ENCODE results near the gene TAF10. TPM values are rescaled to one million over a fixed set of nuclear protein-coding genes. Genes with fewer than 3 reads are reported as not detected.

Gene TAF10
- total RNA-seq, 2 donors from 2014 or later = 108 to 123 TPM

DNA sequence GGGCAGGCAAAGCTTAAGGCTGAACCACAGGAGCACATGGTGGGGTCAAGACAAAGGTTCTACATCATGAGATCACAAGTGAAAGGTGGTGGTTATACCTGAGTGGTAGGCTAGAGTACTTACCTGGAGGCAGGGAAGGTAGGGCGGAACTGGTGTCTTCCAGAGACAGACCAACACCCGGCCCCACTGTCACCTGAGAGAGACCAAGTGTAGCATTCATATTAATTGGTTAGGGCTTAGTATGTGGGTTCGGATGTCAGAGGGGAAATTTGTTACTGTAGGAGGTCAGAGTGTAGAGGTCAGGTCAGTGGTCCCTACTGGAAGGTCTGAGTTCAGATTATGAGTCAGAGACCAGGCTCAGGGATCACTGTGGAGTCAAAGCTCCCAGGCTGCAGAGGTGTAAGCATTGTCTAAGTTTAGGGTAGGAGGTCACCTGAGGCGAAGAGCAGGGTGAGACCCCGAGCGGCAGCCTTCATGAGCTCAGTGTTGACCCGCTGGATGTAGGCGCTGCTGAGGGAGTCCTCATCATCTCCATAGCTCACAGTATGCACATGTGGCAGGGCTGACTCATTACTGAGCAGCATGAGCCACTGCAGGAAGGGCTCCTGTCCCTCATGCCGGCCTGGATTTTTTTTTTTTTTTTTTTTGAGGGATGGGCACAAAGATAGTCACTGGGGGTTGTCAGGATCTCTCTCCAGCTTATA lies 4.0 kb upstream of the TAF10 start:
- peaks cover 6 to 10% of the 10 kb centered on the region in 2 donors for H3K36me3 Mint-ChIP-seq (ENCODE audit: insufficient read depth in 2 of 2)
- no peak overlapping the region for H3K27ac Mint-ChIP-seq
- H3K27me3 Mint-ChIP-seq (ENCODE audit: low read depth) = no peaks in the 10 kb centered on the region
- ATAC-seq (replicated peaks in 1 of 2) (no peak), DNase-seq (no peak)
- peaks cover 11% of the 10 kb centered on the region for H3K4me1 Mint-ChIP-seq (ENCODE audit: low read depth)
- H3K9me3 Mint-ChIP-seq = no peaks in the 10 kb centered on the region
- peak overlapping the region in 1 of 2 donors; percentile 29 for H3K4me3 Mint-ChIP-seq

DNA sequence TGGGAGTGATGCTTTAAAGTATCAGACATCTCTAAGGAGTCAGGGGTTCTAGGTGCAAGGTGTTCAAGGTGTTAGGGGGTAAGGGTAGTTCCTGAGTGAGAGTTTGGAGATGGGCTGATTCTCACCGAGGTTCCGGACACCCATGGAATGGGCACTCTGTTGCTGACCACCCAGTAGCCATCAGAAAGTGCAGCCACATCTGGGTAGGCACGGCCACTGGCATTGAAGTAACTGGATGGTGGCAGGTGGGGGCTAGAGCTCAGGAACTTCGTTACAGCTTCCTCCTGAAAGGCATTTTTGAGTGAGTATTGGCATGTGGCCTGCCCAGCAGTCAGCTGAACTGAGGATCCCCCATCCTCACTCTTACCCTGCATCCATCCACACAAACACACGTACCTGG lies 3.0 kb upstream of the TAF10 start:
- Mint-ChIP-seq H3K27ac (no peak overlapping the region), H3K9me3 (no peaks in the 10 kb centered on the region), H3K27me3 (ENCODE audit: low read depth) (no peaks in the 10 kb centered on the region), H3K4me1 (ENCODE audit: low read depth) (peaks cover 20% of the 10 kb centered on the region), H3K4me3 (no peak overlapping the region), H3K36me3 (ENCODE audit: insufficient read depth in 2 of 2) (peaks cover 6 to 11% of the 10 kb centered on the region in 2 donors)
- DNase-seq (no peak), ATAC-seq (replicated peaks in 1 of 2) (no peak)

DNA sequence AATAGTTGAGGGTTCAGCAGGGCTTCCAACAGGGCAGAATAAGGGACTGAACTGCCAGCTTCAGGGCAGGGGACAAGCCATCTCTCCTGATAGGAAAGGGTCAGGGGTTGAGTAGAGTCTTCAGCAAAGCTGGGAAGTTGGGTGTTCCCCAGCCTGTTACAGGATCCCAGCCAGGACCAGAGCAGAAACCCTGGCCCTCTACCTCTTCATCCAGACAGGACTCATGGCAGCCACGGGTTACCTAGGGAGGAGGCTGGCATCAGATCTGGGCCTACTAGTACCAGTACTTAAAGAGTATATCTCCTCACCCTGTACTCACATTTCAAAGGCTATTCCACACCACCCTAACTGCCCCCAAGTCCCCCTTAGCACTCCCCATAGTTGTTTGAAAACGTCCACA lies 2.4 kb upstream of the TAF10 start:
- peaks cover 6 to 17% of the 10 kb centered on the region in 2 donors for H3K36me3 Mint-ChIP-seq (ENCODE audit: insufficient read depth in 2 of 2)
- no peaks in the 10 kb centered on the region for H3K9me3 Mint-ChIP-seq
- DNase-seq (no peak), ATAC-seq (replicated peaks in 1 of 2) (no peak)
- H3K4me1 Mint-ChIP-seq (ENCODE audit: low read depth) = peaks cover 26% of the 10 kb centered on the region
- H3K27ac Mint-ChIP-seq = no peak overlapping the region
- no peak overlapping the region for H3K4me3 Mint-ChIP-seq
- H3K27me3 Mint-ChIP-seq (ENCODE audit: low read depth) = no peaks in the 10 kb centered on the region

DNA sequence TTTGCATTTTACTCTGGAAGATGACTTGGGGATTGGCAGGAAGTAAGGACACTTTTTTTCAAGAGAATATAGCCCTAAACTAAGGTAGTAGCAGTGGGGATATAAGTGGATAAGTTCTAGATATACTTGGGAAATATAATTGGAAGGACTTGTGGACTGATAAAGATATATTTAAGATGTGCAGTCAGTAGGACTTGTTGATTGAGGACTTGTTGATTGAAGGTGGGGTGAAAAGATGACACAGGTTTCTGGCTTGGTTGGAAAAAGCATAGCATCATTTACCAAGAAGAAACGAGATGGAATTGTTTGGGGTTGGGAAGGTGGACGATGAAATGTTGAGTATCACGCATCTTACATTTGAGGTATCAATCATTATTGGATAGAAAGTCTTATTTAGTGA lies 1.5 kb upstream of the TAF10 start:
- H3K9me3 Mint-ChIP-seq = no peaks in the 10 kb centered on the region
- H3K27ac Mint-ChIP-seq = no peak overlapping the region
- no peak for ATAC-seq (replicated peaks in 1 of 2)
- H3K4me3 Mint-ChIP-seq = no peak overlapping the region
- peaks cover 33% of the 10 kb centered on the region for H3K4me1 Mint-ChIP-seq (ENCODE audit: low read depth)
- no peaks in the 10 kb centered on the region for H3K27me3 Mint-ChIP-seq (ENCODE audit: low read depth)
- peaks cover 6 to 25% of the 10 kb centered on the region in 2 donors for H3K36me3 Mint-ChIP-seq (ENCODE audit: insufficient read depth in 2 of 2)
- no peak for DNase-seq

DNA sequence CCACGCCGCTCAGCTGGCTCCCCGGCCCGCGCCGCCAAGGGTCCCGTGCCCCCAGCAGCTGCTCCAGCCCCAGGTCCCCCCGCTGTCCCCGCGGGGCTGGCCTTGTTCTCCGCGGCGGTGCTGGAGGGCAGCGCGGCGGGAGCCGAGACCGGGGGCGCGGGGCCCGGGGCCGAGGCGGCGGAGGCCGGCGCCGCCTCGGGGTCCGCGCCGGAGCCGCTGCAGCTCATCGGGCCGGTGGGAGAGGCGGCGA lies 128 bp downstream of the TAF10 start:
- peak overlapping the region; percentile 88 to 93 for H3K4me3 Mint-ChIP-seq
- H3K36me3 Mint-ChIP-seq (ENCODE audit: insufficient read depth in 2 of 2) = peaks cover 10 to 28% of the 10 kb centered on the region in 2 donors

DNA sequence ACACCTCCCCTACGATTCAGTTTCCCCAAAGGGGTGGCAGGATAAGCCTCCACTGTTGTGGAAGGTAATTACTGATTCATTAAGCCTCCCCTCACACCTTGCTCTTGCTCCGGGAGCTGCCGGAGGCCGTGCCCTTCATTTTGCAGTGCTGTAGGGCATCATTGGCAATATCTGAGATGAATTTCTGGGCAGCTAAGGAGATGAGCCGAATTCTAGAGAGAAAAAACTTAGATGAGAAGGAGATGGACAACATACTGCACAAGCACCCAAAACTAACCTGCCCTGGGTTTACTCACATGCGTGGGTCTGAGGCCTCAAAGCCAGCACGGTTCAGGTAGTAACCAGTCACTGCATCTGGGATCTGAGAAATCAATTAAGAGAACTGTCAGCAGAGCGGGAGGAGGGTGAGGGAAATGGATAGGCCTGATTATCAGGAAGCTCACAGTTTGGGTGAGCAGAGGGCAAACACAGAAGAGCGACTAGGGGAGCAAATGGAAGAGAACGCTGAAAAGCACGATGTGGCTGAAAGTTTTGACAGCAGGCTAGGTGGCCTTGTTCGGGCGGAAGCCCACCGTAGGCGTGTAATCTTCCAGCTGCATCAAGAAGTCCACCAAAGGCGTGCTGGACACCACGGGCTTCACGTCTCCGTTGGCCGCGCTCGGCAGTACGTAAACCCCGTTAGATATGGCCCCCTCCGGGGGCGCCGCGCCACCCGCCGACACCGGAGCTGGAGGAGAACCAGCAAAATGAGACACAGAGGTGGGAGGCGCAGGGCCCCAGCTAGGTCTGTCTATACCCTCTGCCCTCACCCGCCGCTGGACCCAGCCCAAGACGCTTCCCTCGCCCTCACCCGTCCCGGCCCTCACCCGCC lies 689 bp downstream of the TAF10 start:
- no peaks in the 10 kb centered on the region for H3K27me3 Mint-ChIP-seq (ENCODE audit: low read depth)
- H3K36me3 Mint-ChIP-seq (ENCODE audit: insufficient read depth in 2 of 2) = peaks cover 10 to 26% of the 10 kb centered on the region in 2 donors
- peaks cover 44% of the 10 kb centered on the region for H3K4me1 Mint-ChIP-seq (ENCODE audit: low read depth)
- H3K9me3 Mint-ChIP-seq = no peaks in the 10 kb centered on the region
- DNase-seq = peak; percentile 28 to 36
- peak overlapping the region; percentile 71 for H3K27ac Mint-ChIP-seq
- ATAC-seq (replicated peaks in 1 of 2) = peak in 1 of 2 donors; percentile 15
- peak overlapping the region; percentile 88 to 93 for H3K4me3 Mint-ChIP-seq

More for the DNA sequence above, 128 bp downstream of the TAF10 start:
- Mint-ChIP-seq H3K27ac (no peak overlapping the region), H3K9me3 (no peaks in the 10 kb centered on the region), H3K4me1 (ENCODE audit: low read depth) (peaks cover 44% of the 10 kb centered on the region), H3K27me3 (ENCODE audit: low read depth) (no peaks in the 10 kb centered on the region)
- DNase-seq = no peak
- ATAC-seq (replicated peaks in 1 of 2) = peak in 1 of 2 donors; percentile 16

DNA sequence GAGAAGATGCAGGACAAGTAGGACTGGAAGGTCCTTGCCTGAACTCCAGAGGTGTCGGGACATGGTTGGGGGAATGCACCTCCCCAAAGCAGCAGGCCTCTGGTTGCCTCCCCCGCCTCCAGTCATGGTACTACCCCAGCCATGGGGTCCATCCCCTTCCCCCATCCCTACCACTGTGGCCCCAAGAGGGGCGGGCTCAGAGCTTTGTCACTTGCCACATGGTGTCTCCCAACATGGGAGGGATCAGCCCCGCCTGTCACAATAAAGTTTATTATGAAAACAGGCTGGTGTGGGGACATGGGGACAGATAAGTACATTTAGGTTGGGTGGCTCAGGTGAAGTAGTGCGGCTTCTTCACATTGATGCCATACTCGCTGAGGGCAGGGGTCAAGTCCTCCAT lies 1.4 kb downstream of the TAF10 start:
- peak overlapping the region; percentile 88 to 93 for H3K4me3 Mint-ChIP-seq
- no peak for DNase-seq
- H3K9me3 Mint-ChIP-seq = no peaks in the 10 kb centered on the region
- H3K27ac Mint-ChIP-seq = no peak overlapping the region
- no peaks in the 10 kb centered on the region for H3K27me3 Mint-ChIP-seq (ENCODE audit: low read depth)
- no peak for ATAC-seq (replicated peaks in 1 of 2)
- peaks cover 38% of the 10 kb centered on the region for H3K4me1 Mint-ChIP-seq (ENCODE audit: low read depth)
- H3K36me3 Mint-ChIP-seq (ENCODE audit: insufficient read depth in 2 of 2) = peaks cover 8 to 20% of the 10 kb centered on the region in 2 donors

DNA sequence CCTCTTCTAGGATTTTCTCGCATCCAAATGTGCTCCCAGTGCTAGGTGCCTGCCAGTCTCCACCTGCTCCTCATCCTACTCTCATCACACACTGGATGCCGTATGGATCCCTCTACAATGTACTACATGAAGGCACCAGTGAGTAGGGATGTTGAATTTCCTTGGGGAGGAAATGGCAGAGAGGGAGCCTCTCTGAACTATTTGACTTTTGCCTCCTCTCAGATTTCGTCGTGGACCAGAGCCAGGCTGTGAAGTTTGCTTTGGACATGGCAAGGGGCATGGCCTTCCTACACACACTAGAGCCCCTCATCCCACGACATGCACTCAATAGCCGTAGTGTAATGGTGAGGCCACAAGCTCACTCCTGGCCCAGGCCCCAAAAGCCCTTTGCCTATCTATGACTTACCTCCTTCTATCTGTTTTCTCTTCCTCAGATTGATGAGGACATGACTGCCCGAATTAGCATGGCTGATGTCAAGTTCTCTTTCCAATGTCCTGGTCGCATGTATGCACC lies 2.5 kb downstream of the TAF10 start:
- H3K4me3 Mint-ChIP-seq = no peak overlapping the region
- no peak for ATAC-seq (replicated peaks in 1 of 2)

DNA sequence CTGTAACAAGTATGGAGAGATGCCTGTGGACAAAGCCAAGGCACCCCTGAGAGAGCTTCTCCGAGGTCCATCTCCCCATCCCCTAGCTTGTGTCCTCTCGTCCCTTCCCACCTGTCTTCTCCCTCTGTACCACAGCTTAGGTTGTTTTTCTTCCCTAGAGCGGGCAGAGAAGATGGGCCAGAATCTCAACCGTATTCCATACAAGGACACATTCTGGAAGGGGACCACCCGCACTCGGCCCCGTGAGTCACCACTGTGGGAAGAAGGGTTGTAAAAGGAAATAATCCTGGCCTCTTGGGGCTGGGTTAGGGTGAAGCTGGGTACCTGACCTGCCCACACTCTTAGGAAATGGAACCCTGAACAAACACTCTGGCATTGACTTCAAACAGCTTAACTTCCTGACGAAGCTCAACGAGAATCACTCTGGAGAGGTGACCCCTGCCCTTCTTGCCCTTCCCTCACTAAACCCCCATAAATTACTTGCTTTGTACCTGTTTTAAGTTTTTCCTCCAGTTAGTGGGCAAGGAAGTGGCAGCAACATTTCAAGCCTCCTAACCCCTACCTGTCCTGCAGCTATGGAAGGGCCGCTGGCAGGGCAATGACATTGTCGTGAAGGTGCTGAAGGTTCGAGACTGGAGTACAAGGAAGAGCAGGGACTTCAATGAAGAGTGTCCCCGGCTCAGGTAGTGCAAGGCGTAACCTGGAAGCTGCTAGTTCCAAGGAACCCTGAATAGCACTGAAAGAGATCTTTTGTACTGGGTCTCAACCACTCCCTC lies 3.1 kb downstream of the TAF10 start:
- Mint-ChIP-seq H3K4me1 (ENCODE audit: low read depth) (peaks cover 38% of the 10 kb centered on the region), H3K9me3 (no peaks in the 10 kb centered on the region), H3K36me3 (ENCODE audit: insufficient read depth in 2 of 2) (peaks cover 8 to 18% of the 10 kb centered on the region in 2 donors), H3K27ac (no peak overlapping the region), H3K4me3 (no peak overlapping the region), H3K27me3 (ENCODE audit: low read depth) (no peaks in the 10 kb centered on the region)
- no peak for DNase-seq
- ATAC-seq (replicated peaks in 1 of 2) = no peak

More for the DNA sequence above, 2.5 kb downstream of the TAF10 start:
- Mint-ChIP-seq H3K9me3 (no peaks in the 10 kb centered on the region), H3K27ac (no peak overlapping the region), H3K36me3 (ENCODE audit: insufficient read depth in 2 of 2) (peaks cover 8 to 18% of the 10 kb centered on the region in 2 donors), H3K4me1 (ENCODE audit: low read depth) (peaks cover 38% of the 10 kb centered on the region), H3K27me3 (ENCODE audit: low read depth) (no peaks in the 10 kb centered on the region)
- DNase-seq = no peak

DNA sequence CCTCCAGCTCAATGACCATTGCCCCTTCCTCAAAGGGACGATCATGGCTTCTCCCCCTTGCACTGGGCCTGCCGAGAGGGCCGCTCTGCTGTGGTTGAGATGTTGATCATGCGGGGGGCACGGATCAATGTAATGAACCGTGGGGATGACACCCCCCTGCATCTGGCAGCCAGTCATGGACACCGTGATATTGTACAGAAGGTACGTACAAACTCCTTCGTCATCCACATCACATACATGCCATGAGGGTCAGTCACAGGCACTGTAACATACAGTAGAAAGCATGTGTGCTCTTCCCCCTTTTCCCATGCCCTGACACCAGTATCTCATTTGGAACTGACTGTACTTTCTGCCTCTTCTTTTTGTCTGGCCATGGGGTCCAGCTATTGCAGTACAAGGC lies 4.0 kb downstream of the TAF10 start:
- Mint-ChIP-seq H3K4me3 (no peak overlapping the region), H3K9me3 (no peaks in the 10 kb centered on the region), H3K27ac (no peak overlapping the region), H3K36me3 (ENCODE audit: insufficient read depth in 2 of 2) (peaks cover 8 to 18% of the 10 kb centered on the region in 2 donors), H3K27me3 (ENCODE audit: low read depth) (no peaks in the 10 kb centered on the region), H3K4me1 (ENCODE audit: low read depth) (peaks cover 38% of the 10 kb centered on the region)
- DNase-seq (no peak), ATAC-seq (replicated peaks in 1 of 2) (no peak)

DNA sequence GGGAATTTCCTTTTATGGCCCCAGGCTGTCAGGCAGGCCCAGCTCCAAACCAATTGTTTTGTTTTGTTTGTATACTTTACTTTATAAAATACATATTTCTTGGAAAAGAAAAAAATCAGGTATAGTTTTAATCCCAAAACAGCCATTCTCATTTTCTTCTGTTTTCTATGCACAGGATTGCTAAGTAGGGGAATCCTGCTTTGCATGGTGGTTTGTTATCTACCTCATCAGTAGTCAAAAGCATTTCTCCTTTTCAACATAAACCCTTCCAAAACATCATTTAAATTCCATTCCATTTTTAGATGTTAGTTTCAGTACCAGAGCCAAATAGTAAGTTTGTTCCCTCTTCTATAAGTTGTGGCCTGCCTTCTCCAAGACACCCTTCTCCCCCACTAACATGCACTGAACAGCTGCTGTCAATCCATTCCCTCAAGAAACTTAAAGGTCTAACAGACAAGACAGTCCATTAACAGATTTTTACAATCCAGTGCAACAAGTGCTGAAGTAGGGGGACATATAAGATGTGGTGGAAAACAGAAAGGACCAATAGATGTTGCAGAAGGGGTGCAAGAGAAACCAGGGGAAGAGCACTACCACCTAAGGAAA lies 4.7 kb downstream of the TAF10 start:
- peak overlapping the region in 1 of 2 donors; percentile 73 for H3K4me3 Mint-ChIP-seq
- ATAC-seq (replicated peaks in 1 of 2) = no peak
- H3K27ac Mint-ChIP-seq = peak overlapping the region; percentile 72
- DNase-seq = no peak
- no peaks in the 10 kb centered on the region for H3K9me3 Mint-ChIP-seq
- no peaks in the 10 kb centered on the region for H3K27me3 Mint-ChIP-seq (ENCODE audit: low read depth)
- H3K4me1 Mint-ChIP-seq (ENCODE audit: low read depth) = peaks cover 38% of the 10 kb centered on the region
- peaks cover 8 to 18% of the 10 kb centered on the region in 2 donors for H3K36me3 Mint-ChIP-seq (ENCODE audit: insufficient read depth in 2 of 2)

DNA sequence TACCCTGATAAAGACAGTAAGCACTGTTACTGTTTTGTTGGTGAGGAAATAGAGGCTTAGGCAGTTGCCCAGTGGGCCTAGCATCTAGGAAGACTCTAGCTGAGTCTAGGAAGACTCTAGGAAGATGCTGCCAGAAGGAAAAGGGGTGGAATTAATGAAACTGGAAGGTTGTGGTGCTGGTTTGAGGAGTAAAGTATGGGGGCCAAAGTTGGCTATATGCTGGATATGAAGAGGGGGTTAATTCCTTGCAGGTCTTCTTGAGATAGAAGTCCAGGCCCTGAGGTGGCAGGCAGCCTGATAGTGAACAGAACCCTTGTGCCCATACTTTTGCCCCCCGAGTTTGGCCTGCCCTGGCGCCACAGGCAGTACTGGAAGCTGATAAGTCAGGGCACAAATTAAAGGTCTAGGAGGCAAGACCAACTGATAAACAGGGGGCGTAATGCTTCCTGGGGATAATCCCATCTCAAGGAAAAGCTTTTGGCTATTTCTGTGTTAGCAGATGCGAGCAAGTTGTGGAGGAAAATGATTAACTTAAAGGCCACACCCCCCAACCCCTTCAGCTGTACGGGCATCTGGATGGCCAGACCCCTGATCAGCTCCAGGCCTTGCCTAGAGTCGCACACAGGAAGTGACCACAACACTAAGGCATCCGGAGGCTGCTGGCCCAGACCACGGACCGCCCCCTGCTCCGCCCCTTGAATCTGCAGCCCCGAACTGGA lies 5.4 kb downstream of the TAF10 start:
- H3K9me3 Mint-ChIP-seq = no peaks in the 10 kb centered on the region
- ATAC-seq (replicated peaks in 1 of 2) (peak; percentile 43 to 51), DNase-seq (peak; percentile 79 to 82)
- H3K4me3 Mint-ChIP-seq = no peak overlapping the region
- H3K27me3 Mint-ChIP-seq (ENCODE audit: low read depth) = no peaks in the 10 kb centered on the region
- peaks cover 8 to 18% of the 10 kb centered on the region in 2 donors for H3K36me3 Mint-ChIP-seq (ENCODE audit: insufficient read depth in 2 of 2)
- peaks cover 38% of the 10 kb centered on the region for H3K4me1 Mint-ChIP-seq (ENCODE audit: low read depth)
- peak overlapping the region; percentile 49 for H3K27ac Mint-ChIP-seq
